ENCODE data around the gene MS4A8.

GRCh38 chr11:60748225-60748624 is 48.8 kb downstream of the MS4A8 start:
- TF ChIP-seq CTCF (conservative IDR thresholded peaks at IDR 0.05) (no peak), EZH2 (IDR thresholded peaks at IDR 0.05; ENCODE audit: low read depth) (no peak)

All from PC-9 (cell line).